Mesenchymal stem cell (in vitro differentiated cells and primary cell): Measurements from ENCODE around the gene CLEC4G.

ENCODE experiments used
- DNase-seq: peaks from one replicate; pipeline ENCODE4 v3.0.0-alpha.2; 2013
- H2AFZ ChIP-seq: one replicate; pipeline ENCODE4 v1.6.1; 2013; ENCODE audit warnings: low read depth, mild to moderate bottlenecking, control low read depth, inconsistent platforms, low read length, moderate library complexity
- H2AK5ac ChIP-seq: 2 replicates; pipeline ENCODE4 v1.6.1; 2013; ENCODE audit warnings: low read length, moderate library complexity, mild to moderate bottlenecking, inconsistent platforms; ENCODE audit not compliant: severe bottlenecking
- H2BK120ac ChIP-seq: one replicate; pipeline ENCODE4 v1.6.1; 2013; ENCODE audit warnings: low read depth, mild to moderate bottlenecking, inconsistent platforms, low read length, moderate library complexity
- H2BK12ac ChIP-seq, 2 experiments: one replicate each; pipeline ENCODE4 v1.6.1; 2013; ENCODE audit warnings: inconsistent platforms in 2 of 2, low read length in 2 of 2, mild to moderate bottlenecking in 2 of 2, moderate library complexity in 2 of 2, control low read depth in 1 of 2
- H2BK15ac ChIP-seq: one replicate; pipeline ENCODE4 v1.6.1; 2013; ENCODE audit warnings: mild to moderate bottlenecking, low read depth, inconsistent platforms; ENCODE audit not compliant: poor library complexity, severe bottlenecking
- H2BK5ac ChIP-seq: 2 replicates; pipeline ENCODE4 v1.6.1; 2013; ENCODE audit warnings: low read depth, mild to moderate bottlenecking, low read length, control low read depth, inconsistent platforms; ENCODE audit not compliant: poor library complexity, severe bottlenecking
- H3K14ac ChIP-seq, 2 experiments: one replicate each; pipeline ENCODE4 v1.6.1; 2013; ENCODE audit warnings: inconsistent platforms in 2 of 2, low read length in 2 of 2, control low read depth in 1 of 2, mild to moderate bottlenecking in 1 of 2, moderate library complexity in 1 of 2
- H3K18ac ChIP-seq, 2 experiments: one replicate each; pipeline ENCODE4 v1.6.1; 2013; ENCODE audit warnings: inconsistent platforms in 2 of 2, low read length in 2 of 2, control low read depth in 1 of 2, low read depth in 1 of 2, mild to moderate bottlenecking in 1 of 2
- H3K23ac ChIP-seq, 2 experiments: one replicate each; pipeline ENCODE4 v1.6.1; 2013; ENCODE audit warnings: inconsistent platforms in 2 of 2, low read length in 2 of 2, mild to moderate bottlenecking in 2 of 2, moderate library complexity in 2 of 2, control low read depth in 1 of 2
- H3K27ac ChIP-seq: 2 replicates; pipeline ENCODE4 v1.5.1; 2013; ENCODE audit warnings: mild to moderate bottlenecking, moderate library complexity, low read length, control low read depth, inconsistent platforms; ENCODE audit not compliant: poor library complexity, severe bottlenecking
- H3K27me3 ChIP-seq, 2 experiments: 2 replicates each; pipeline versions ENCODE4 v1.6.1 to v1.7.0; 2013; ENCODE audit warnings: low read length in 2 of 2, mild to moderate bottlenecking in 2 of 2, moderate library complexity in 2 of 2, control low read depth in 1 of 2, inconsistent platforms in 1 of 2; ENCODE audit not compliant: control insufficient read depth in 1 of 2, insufficient read depth in 1 of 2
- H3K36me3 ChIP-seq, 2 experiments: 2 replicates each; pipeline versions ENCODE4 v1.6.1 to v1.7.0; 2013; ENCODE audit warnings: low read length in 2 of 2, control low read depth in 1 of 2, inconsistent platforms in 1 of 2, low read depth in 1 of 2, mild to moderate bottlenecking in 1 of 2; ENCODE audit not compliant: insufficient read depth in 2 of 2, control insufficient read depth in 1 of 2
- H3K4ac ChIP-seq, 2 experiments: one replicate each; pipeline ENCODE4 v1.6.1; 2013; ENCODE audit warnings: inconsistent platforms in 2 of 2, low read length in 2 of 2, mild to moderate bottlenecking in 2 of 2, moderate library complexity in 2 of 2, control low read depth in 1 of 2, low read depth in 1 of 2
- H3K4me1 ChIP-seq: 2 replicates; pipeline ENCODE4 v1.6.1; 2013; ENCODE audit warnings: low read depth, low read length, control low read depth; ENCODE audit not compliant: control insufficient read depth, insufficient read depth
- H3K4me2 ChIP-seq: 2 replicates; pipeline ENCODE4 v1.6.1; 2013; ENCODE audit warnings: low read length, mild to moderate bottlenecking, inconsistent platforms; ENCODE audit not compliant: poor library complexity, severe bottlenecking
- H3K4me3 ChIP-seq, 2 experiments: 2 replicates each; pipeline versions ENCODE4 v1.5.1 to v1.7.0; 2013; ENCODE audit warnings: low read length in 2 of 2, mild to moderate bottlenecking in 2 of 2, control low read depth in 1 of 2, low read depth in 1 of 2; ENCODE audit not compliant: insufficient read depth in 1 of 2
- H3K79me1 ChIP-seq: replicated peaks from 2 replicates; pipeline ENCODE4 v1.6.1; 2013; ENCODE audit warnings: mild to moderate bottlenecking, control low read depth, low read length, inconsistent platforms; ENCODE audit not compliant: poor library complexity, severe bottlenecking
- H3K9ac ChIP-seq: 2 replicates; pipeline ENCODE4 v1.7.0; 2013; ENCODE audit warnings: mild to moderate bottlenecking, low read length, moderate library complexity
- H3K9me3 ChIP-seq: 2 replicates; pipeline ENCODE4 v1.7.0; 2013; ENCODE audit warnings: mild to moderate bottlenecking, low read length; ENCODE audit not compliant: control insufficient read depth
- H4K8ac ChIP-seq: one replicate; pipeline ENCODE4 v1.6.1; 2013; ENCODE audit warnings: inconsistent platforms, mild to moderate bottlenecking, low read length, moderate library complexity
- H4K91ac ChIP-seq: one replicate; pipeline ENCODE4 v1.6.1; 2013; ENCODE audit warnings: mild to moderate bottlenecking, low read length, inconsistent platforms
- WGBS: methylation state at CpG from one replicate; pipeline ENCODE4 v1.1.7; 2013; ENCODE audit warnings: mixed read lengths; 5-methylcytosine and 5-hydroxymethylcytosine counted together

CLEC4G gene

DNA sequence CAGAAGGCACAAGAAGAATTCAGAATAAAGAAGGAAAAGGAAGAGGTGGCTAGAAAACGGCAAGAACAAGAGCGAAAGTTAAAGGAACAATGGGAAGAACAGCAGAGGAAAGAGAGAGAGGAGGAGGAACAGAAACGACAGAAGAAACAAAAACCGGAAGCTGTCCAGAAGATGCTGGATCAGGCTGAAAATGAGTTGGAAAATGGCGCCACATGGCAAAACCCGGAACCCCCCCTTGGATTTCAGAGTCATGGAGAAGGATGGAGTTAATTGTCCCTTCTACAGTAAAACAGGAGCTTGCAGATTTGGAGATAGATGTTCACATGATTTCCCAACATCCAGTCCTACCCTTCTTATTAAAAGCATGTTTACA is 8.8 kb upstream of the CLEC4G start:
- Histone ChIP-seq H3K9me3 (no peaks in the 10 kb centered on the region), H3K23ac (no peak overlapping the region), H3K79me1 (no peaks in the 10 kb centered on the region), H3K4me1 (no peaks in the 10 kb centered on the region), H2AFZ (no peak overlapping the region), H3K4me3 (no peak overlapping the region), H3K4me2 (no peak overlapping the region), H3K27ac (no peak overlapping the region), H3K36me3 (no peaks in the 10 kb centered on the region), H4K8ac (no peak overlapping the region), H3K4ac (no peak overlapping the region), H2BK15ac (no peak overlapping the region), H2BK12ac (no peak overlapping the region), H4K91ac (no peak overlapping the region), H2BK5ac (no peak overlapping the region), H3K18ac (no peak overlapping the region), H3K27me3 (peaks cover 20 to 58% of the 10 kb centered on the region in 2 experiments), H2AK5ac (no peak overlapping the region), H3K14ac (no peak overlapping the region), H3K9ac (no peak overlapping the region), H2BK120ac (no peak overlapping the region)
- DNase-seq = no peak
- WGBS = 89% methylated on average over 6 of the region's 6 CpGs

DNA sequence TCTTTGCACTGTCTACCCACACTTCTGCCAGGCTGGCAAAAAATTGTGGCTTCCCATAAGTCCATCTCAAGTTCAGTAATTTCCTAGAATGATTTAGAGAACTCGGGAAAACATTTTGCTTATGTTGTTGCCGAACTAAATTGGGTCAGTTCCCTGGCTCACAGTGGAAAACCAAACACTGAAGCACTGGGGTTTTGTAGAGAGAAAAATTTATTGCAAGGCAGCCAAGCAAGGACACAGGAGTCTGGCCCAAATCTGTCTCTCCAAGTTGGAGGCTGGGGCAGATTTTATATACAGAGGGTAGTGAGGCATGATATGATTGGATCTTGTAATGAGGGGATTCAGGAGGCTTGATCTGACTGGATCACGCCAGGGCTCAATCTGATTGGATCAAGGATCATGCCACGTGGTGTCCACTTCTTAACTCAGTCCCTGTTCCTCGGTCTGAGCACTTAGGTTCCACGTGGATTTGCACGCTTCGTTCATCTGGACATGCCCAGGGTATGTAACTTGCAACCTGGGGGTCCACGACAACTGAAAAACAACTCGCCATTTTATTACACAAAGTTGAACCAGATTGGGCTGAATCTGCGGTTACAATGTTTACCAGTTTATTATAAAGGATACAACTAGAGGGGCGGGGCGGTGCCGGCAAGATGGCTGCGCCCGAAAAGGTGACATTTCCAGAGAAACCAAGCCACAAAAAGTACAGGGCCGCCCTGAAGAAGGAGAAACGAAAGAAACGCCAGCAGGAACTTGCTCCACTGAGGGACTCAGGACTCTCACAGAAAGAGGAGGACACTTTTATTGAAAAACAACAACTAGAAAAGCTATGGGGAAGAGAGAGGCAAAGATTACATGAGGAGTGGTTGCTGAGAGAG is 8.1 kb upstream of the CLEC4G start:
- no peak for DNase-seq
- H2BK120ac ChIP-seq = no peak overlapping the region
- H3K23ac ChIP-seq = no peak overlapping the region
- H3K27ac ChIP-seq = no peak overlapping the region
- no peak overlapping the region for H4K91ac ChIP-seq
- H2AFZ ChIP-seq = no peak overlapping the region
- no peaks in the 10 kb centered on the region for H3K36me3 ChIP-seq
- no peak overlapping the region for H3K4me3 ChIP-seq
- no peaks in the 10 kb centered on the region for H3K79me1 ChIP-seq
- no peak overlapping the region for H2BK5ac ChIP-seq
- no peaks in the 10 kb centered on the region for H3K9me3 ChIP-seq
- peaks cover 20 to 63% of the 10 kb centered on the region in 2 experiments for H3K27me3 ChIP-seq
- no peak overlapping the region for H3K4ac ChIP-seq
- no peak overlapping the region for H2BK15ac ChIP-seq
- H2BK12ac ChIP-seq = no peak overlapping the region
- H2AK5ac ChIP-seq = no peak overlapping the region
- 81% methylated on average over 19 of the region's 19 CpGs for WGBS
- no peak overlapping the region for H3K18ac ChIP-seq
- no peak overlapping the region for H3K9ac ChIP-seq
- H3K4me2 ChIP-seq = no peak overlapping the region
- no peak overlapping the region for H4K8ac ChIP-seq
- H3K4me1 ChIP-seq = no peaks in the 10 kb centered on the region
- no peak overlapping the region for H3K14ac ChIP-seq

DNA sequence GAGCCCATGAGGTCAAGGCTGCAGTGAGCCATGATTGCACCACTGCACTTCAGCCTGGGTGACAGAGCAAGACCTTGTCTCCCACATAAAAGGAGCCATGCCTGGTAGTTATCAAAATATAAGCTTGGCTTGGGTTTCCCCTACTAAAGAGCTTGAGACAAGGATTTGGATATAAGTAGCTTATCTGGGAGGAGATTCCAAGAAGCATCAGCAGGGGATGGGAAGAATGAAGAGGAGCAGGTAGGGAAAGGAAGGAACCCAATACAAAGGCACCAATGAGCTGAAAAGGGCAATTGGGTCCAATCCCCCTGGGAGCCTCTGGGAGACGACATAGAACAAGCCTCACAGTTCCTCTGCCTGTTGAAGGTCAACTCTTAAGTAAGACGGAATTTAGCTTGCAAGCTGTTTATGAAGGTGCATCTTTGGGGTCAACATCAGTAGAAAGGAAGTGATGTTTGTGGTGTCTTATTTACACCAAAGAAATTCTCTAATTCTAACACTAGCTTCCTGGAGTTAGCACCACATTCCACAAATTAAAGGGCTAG is 7.4 kb upstream of the CLEC4G start:
- H3K27ac ChIP-seq = no peak overlapping the region
- no peak overlapping the region for H2BK12ac ChIP-seq
- DNase-seq = no peak
- no peak overlapping the region for H2BK5ac ChIP-seq
- H3K4me2 ChIP-seq = no peak overlapping the region
- no peak overlapping the region for H2AK5ac ChIP-seq
- no peak overlapping the region for H3K4ac ChIP-seq
- H3K14ac ChIP-seq = no peak overlapping the region
- H2BK15ac ChIP-seq = no peak overlapping the region
- no peak overlapping the region for H2AFZ ChIP-seq
- 44% methylated on average over 1 of the region's 2 CpGs for WGBS
- no peak overlapping the region for H3K18ac ChIP-seq
- H3K36me3 ChIP-seq = no peaks in the 10 kb centered on the region
- no peaks in the 10 kb centered on the region for H3K79me1 ChIP-seq
- H2BK120ac ChIP-seq = no peak overlapping the region
- H3K4me1 ChIP-seq = no peaks in the 10 kb centered on the region
- H3K27me3 ChIP-seq = peaks cover 19 to 65% of the 10 kb centered on the region in 2 experiments
- H4K91ac ChIP-seq = no peak overlapping the region
- H3K23ac ChIP-seq = no peak overlapping the region
- H4K8ac ChIP-seq = no peak overlapping the region
- no peaks in the 10 kb centered on the region for H3K9me3 ChIP-seq
- no peak overlapping the region for H3K9ac ChIP-seq
- H3K4me3 ChIP-seq = no peak overlapping the region

- Histone ChIP-seq H4K8ac (no peak overlapping the region), H3K4me3 (no peak overlapping the region), H2AFZ (no peak overlapping the region), H3K36me3 (no peaks in the 10 kb centered on the region), H3K27ac (no peak overlapping the region), H3K27me3 (peaks cover 16 to 62% of the 10 kb centered on the region in 2 experiments), H3K23ac (no peak overlapping the region), H4K91ac (no peak overlapping the region), H3K4me1 (no peaks in the 10 kb centered on the region), H3K4ac (no peak overlapping the region), H3K9me3 (no peaks in the 10 kb centered on the region), H3K14ac (no peak overlapping the region), H2BK5ac (no peak overlapping the region), H3K9ac (no peak overlapping the region), H3K4me2 (no peak overlapping the region), H2BK15ac (no peak overlapping the region), H2BK12ac (no peak overlapping the region), H3K79me1 (no peaks in the 10 kb centered on the region), H2AK5ac (no peak overlapping the region), H3K18ac (no peak overlapping the region), H2BK120ac (no peak overlapping the region)
- DNase-seq = no peak
- 76% methylated on average over 7 of the region's 7 CpGs for WGBS
Observed at GRCh38 chr19:7738023-7738422, 6.1 kb upstream of the CLEC4G start.
